Left forelimb (tissue), 1 donor: ENCODE data around the gene MUC22.

Experiments
- DNase-seq: peaks from one replicate; pipeline ENCODE4 v3.0.0-alpha.2; 2018; ENCODE audit warnings: low spot score

The MUC22 gene

DNA sequence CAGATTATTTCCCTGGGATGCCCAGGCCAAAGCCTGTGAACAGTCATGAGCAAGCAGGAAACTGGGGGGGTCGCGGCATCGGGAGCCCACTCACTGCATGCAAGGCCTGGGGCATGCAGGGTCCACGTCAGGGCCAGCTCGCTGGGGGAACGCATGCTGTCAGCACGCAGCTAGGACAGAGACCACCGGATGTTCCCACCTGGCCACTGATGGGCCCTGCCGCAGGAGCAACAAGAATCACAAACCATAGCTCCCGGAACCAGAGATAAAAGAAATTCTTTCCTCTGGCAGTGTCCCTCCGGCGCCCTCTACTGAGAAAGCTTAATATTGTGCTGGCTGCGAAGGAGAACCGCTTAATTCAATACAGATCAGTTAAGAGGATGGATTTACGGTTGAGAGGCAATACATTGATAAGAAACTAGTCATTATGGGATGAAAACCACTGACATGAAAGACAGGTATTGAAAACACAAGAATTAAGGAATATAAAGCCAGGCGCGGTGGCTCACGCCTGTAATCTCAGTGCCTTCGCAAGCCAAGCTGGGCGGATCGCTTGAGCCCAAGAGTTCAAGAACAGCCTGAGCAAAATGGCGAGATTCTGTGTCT is 69.5 kb downstream of the MUC22 start:
- DNase-seq, result no peak

DNA sequence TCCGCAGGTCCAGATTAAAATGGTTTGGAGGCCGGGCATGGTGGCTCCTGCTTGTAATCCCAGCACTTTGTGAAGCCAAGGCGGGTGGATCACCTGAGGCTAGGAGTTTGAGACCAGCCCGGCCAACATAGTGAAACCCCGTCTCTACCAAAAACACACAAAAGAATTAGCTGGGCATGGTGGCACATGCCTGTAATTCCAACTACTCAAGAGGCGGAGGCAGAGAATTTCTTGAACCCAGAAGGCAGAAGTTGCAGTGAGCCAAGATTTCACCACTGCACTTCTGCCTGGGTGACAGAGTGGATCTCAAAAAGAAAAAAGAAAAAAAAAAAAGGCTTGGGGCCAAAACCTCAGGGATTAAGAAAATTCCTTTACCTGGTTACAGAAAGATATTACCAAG is 71.6 kb downstream of the MUC22 start:
- no peak for DNase-seq

DNA sequence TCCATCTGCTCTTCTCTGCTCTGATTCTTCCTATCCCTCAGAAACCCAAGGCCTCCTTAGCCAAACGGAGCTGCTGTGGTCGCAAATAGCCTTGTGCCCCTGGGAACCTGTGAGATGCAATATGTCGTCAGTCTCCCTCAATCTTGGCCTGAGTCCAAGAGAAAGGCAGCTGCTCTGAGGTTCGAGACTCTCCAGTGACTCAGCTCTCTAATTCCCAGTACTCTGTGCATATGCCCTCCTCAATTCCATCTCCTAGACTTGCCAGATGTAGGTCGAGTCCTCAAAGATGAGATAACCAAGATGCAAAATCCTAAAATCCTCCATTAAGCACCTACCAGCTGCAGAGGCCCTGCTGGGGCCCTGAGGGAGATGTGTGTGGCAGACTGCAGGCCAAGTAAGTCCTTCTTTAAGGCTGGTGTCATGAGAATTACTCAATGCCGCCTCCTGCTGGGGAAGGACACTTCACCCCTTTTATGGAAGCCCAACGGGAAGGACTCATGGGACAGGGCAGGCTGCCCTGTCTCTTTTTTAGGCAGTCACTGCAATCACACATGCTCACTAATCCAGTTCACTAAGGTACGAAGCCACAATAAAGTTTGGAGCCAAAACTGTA is 73.6 kb downstream of the MUC22 start:
- DNase-seq, result no peak
